DMS79 treated with DMSO at 0.1 percent for 48 hours (cell line): Measurements from ENCODE around the gene DAGLA.

Experiments used
- DNase-seq: peaks from one replicate; lab custom pipeline; 2025; lab: John Stamatoyannopoulos, UW

Gene DAGLA

DNA sequence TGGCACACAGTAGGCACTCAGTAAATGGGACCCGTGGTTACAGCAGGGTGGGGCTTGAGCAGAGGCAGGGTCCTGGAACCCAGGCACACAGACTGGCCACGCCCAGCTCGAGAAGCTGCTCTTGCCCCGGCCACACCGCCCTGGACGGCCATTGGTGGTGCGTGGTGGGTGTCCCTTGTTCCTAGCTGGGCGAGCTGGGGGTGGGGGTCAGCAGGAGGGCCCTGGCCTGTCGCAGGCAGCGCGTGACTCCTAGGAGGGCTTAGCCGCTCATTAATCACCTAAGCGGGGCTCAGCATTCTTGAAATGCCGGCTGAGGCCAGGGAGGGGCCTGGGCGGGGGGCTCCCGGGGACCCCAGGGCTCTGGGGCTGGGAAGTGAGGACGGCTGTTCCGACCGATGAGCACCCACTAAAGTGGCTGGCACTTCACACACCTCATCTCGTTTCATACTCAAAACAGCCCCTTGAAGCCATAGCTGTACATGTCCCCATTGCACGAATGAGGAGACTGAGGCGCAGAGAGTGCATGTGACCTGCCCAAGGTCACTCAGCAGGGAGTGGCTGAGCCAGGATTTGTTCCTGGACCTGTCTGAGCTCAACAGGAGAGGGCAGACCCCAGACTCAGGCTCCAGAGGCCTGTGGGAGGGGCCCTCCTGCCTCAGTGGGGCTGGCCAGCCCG, 83.9 kb downstream of the DAGLA start:
- no peak for DNase-seq

GRCh38 chr11:61764606-61765260, 84.5 kb downstream of the DAGLA start:
- no peak for DNase-seq

DNA sequence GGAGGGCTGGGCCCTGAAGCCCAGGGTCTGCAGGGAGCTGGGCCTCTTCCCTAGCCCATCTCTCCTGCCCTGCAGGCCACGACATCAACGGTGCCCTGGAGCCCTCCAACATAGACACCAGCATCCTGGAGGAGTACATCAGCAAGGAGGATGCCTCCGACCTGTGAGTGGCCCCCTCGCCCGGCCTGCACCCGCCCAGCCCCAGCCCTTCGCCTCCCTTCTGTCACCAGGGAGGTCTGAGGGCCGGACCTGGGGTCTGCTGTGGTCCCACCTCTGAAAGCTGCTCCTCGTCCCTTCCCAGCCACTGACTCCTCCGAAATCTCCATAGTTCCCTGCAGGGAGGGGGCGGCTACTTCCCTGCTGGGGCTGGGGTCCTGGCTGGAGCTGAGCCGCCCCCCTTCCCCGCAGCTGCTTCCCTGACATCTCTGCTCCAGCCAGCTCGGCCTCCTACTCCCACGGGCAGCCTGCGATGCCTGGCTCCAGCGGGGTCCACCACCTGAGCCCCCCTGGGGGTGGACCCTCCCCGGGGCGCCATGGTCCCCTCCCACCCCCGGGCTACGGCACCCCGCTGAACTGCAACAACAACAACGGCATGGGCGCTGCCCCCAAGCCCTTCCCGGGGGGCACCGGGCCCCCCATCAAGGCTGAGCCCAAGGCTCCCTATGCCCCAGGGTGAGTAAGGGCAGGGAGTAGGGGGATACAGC, 85.5 kb downstream of the DAGLA start:
- no peak for DNase-seq

GRCh38 chr11:61766353-61766841, 86.2 kb downstream of the DAGLA start:
- DNase-seq = no peak

GRCh38 chr11:61768376-61769076, 88.3 kb downstream of the DAGLA start:
- DNase-seq = no peak

- DNase-seq = no peak
These were observed 89.2 kb downstream of the DAGLA start for GRCh38 chr11:61769169-61769920.

- no peak for DNase-seq
These were observed 89.9 kb downstream of the DAGLA start for GRCh38 chr11:61769946-61770683.

- no peak for DNase-seq
These were observed 91.2 kb downstream of the DAGLA start for GRCh38 chr11:61771195-61771894.

DNA sequence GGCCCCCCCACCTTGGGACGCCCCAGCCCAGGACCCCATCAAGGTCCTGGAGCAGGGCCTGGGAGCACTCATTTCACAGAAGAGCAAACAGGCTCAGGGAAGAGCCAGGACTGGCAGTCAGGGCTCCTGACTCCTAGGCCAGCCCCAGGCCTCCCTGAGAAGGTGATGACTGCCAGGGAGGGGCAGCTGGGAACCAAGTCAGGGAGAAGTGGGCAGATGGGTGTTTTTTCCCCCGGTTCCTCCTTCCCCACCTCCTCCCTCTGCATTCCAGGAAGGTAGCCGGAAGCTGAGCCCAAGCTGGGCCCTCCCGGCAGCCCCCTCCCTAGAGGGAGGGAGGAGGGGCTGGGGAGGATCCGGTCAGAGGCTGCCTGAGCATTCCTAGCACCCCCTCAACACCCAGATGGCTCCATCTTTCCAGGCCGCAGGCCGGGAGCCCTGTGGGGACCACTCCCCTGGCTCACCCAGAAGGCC, 91.8 kb downstream of the DAGLA start:
- no peak for DNase-seq

GRCh38 chr11:61773356-61773755, 93.2 kb downstream of the DAGLA start:
- DNase-seq = no peak

GRCh38 chr11:61773809-61774208, 93.6 kb downstream of the DAGLA start:
- no peak for DNase-seq

DNA sequence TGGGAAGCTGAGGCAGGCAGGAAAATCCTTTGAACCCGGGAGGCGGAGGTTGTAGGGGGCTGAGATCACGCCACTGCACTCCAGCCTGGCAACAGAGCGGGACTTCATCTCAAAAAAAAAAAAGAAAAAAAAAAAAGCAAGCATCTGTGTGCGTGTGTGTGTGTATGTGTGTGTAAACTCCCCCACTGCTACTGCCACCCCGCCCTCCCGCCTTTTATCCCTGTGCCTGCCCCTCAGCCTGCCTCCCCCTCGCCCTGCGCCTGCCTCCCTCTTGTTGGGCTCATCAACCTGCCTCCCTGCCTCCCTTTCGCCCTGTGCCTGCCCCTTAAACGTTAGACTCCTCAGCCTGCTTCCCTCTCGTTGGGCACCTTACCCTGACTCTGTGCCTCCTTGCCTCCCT, 94.2 kb downstream of the DAGLA start:
- DNase-seq = no peak

GRCh38 chr11:61775106-61775505, 94.9 kb downstream of the DAGLA start:
- no peak for DNase-seq

- DNase-seq = no peak
These were observed 95.7 kb downstream of the DAGLA start for GRCh38 chr11:61775606-61776554.

GRCh38 chr11:61776561-61777075, 96.4 kb downstream of the DAGLA start:
- DNase-seq = no peak

- no peak for DNase-seq
These were observed 97.3 kb downstream of the DAGLA start for GRCh38 chr11:61777234-61778090.

- DNase-seq = no peak
These were observed 98.2 kb downstream of the DAGLA start for GRCh38 chr11:61778357-61778886.
